CD14-positive monocyte (primary cell): Measurements from ENCODE around the gene KIF3A. TPM values are rescaled to one million over a fixed set of nuclear protein-coding genes. Genes with fewer than 3 reads are reported as not detected.

Experiments
- DNase-seq, 3 donors: peaks; one replicate each; pipeline ENCODE4 v3.0.0-alpha.2; 2011 to 2022
- H2AFZ ChIP-seq: 2 replicates; pipeline ENCODE4 v1.6.0; 2012; ENCODE audit warnings: mild to moderate bottlenecking, low read depth, low read length, inconsistent platforms; ENCODE audit not compliant: insufficient read depth, poor library complexity, severe bottlenecking
- H3K27ac ChIP-seq, 2 donors: 1 replicate in 1 of 2; 2 replicates in 1 of 2; pipeline ENCODE4 v1.5.1; 2012 to 2013; ENCODE audit warnings: low read length in 2 of 2, control low read depth in 1 of 2, inconsistent platforms in 1 of 2, low read depth in 1 of 2, mild to moderate bottlenecking in 1 of 2
- H3K27me3 ChIP-seq, 2 donors: one replicate each; pipeline versions ENCODE4 v1.6.0 to v1.6.1; 2011 to 2013; ENCODE audit warnings: low read length in 2 of 2; ENCODE audit not compliant: control insufficient read depth in 2 of 2, insufficient read depth in 2 of 2
- H3K36me3 ChIP-seq, 2 donors: replicated peaks in 1 of 2; 1 replicate in 1 of 2; 2 replicates in 1 of 2; pipeline versions ENCODE4 v1.5.1 to v1.6.1; 2012 to 2013; ENCODE audit warnings: low read length in 2 of 2, control low read depth in 1 of 2, inconsistent platforms in 1 of 2, mild to moderate bottlenecking in 1 of 2; ENCODE audit not compliant: insufficient read depth in 2 of 2, control insufficient read depth in 1 of 2
- H3K4me1 ChIP-seq, 2 donors: 1 replicate in 1 of 2; 2 replicates in 1 of 2; pipeline versions ENCODE4 v1.5.1 to v1.6.1; 2012 to 2013; ENCODE audit warnings: low read length in 2 of 2, control low read depth in 1 of 2, inconsistent platforms in 1 of 2, mild to moderate bottlenecking in 1 of 2, moderate library complexity in 1 of 2; ENCODE audit not compliant: insufficient read depth in 2 of 2, control insufficient read depth in 1 of 2
- H3K4me2 ChIP-seq: replicated peaks from 2 replicates; pipeline ENCODE3; 2012; ENCODE audit warnings: low read length, moderate library complexity, mild to moderate bottlenecking; ENCODE audit not compliant: poor library complexity, severe bottlenecking; ENCODE audit errors: extremely low read depth
- H3K4me3 ChIP-seq, 3 experiments: fragments of 200-600 bp in 1 of 3; sonication (generic) in 1 of 3; replicated peaks in 1 of 3; 1 replicate in 2 of 3; 2 replicates in 1 of 3; pipeline ENCODE4 v1.5.1; 2011 to 2013; ENCODE audit warnings: low read length in 3 of 3, mild to moderate bottlenecking in 3 of 3, control low read depth in 2 of 3, low read depth in 2 of 3, inconsistent platforms in 1 of 3, moderate library complexity in 1 of 3
- H3K79me2 ChIP-seq: 2 replicates; pipeline ENCODE4 v1.6.0; 2012; ENCODE audit warnings: mild to moderate bottlenecking, control low read depth, inconsistent platforms, low read length, moderate library complexity; ENCODE audit not compliant: insufficient read depth
- H3K9ac ChIP-seq: 2 replicates; pipeline ENCODE4 v1.6.0; 2017; ENCODE audit warnings: low read length, mild to moderate bottlenecking; ENCODE audit not compliant: insufficient read depth, poor library complexity, severe bottlenecking
- H3K9me3 ChIP-seq, 2 donors: replicated peaks in 1 of 2; 1 replicate in 1 of 2; 2 replicates in 1 of 2; pipeline versions ENCODE4 v1.5.1 to v1.6.1; 2012 to 2013; ENCODE audit warnings: low read length in 2 of 2, control low read depth in 1 of 2; ENCODE audit not compliant: control insufficient read depth in 1 of 2, insufficient read depth in 1 of 2
- H4K20me1 ChIP-seq: 2 replicates; pipeline ENCODE4 v1.6.0; 2012; ENCODE audit warnings: mild to moderate bottlenecking, low read length, control low read depth, moderate library complexity; ENCODE audit not compliant: insufficient read depth
- H3K27ac Mint-ChIP-seq, 7 donors: one replicate each; pipeline ENCODE4 v1.8.0; 2020; ENCODE audit warnings: mild to moderate bottlenecking in 7 of 7, mixed read lengths in 7 of 7, moderate library complexity in 6 of 7, inconsistent platforms in 2 of 7
- H3K27me3 Mint-ChIP-seq, 3 donors: one replicate each; pipeline ENCODE4 v1.8.0; 2021 to 2022; ENCODE audit warnings: low read depth in 3 of 3, mild to moderate bottlenecking in 3 of 3, mixed read lengths in 3 of 3, moderate library complexity in 3 of 3, inconsistent platforms in 1 of 3
- H3K36me3 Mint-ChIP-seq, 2 donors: one replicate each; pipeline ENCODE4 v1.8.0; 2020; ENCODE audit warnings: mixed read lengths in 2 of 2, inconsistent platforms in 1 of 2, mild to moderate bottlenecking in 1 of 2
- H3K4me1 Mint-ChIP-seq: one replicate; pipeline ENCODE4 v1.8.0; 2020; ENCODE audit warnings: mild to moderate bottlenecking, mixed read lengths
- H3K4me3 Mint-ChIP-seq, 2 donors: one replicate each; pipeline ENCODE4 v1.8.0; 2020; ENCODE audit warnings: mild to moderate bottlenecking in 2 of 2, mixed read lengths in 2 of 2, moderate library complexity in 1 of 2
- H3K9me3 Mint-ChIP-seq, 7 donors: one replicate each; pipeline ENCODE4 v1.8.0; 2020 to 2022; ENCODE audit warnings: mixed read lengths in 7 of 7, mild to moderate bottlenecking in 6 of 7, moderate library complexity in 6 of 7, inconsistent platforms in 2 of 7
- CTCF ChIP-seq: fragments of 200-600 bp; IDR thresholded peaks from one replicate; pipeline ENCODE4 v1.8.0; 2022; ENCODE audit warnings: antibody characterized with exemption, mild to moderate bottlenecking
- WGBS: methylation state at CpG from one replicate; pipeline ENCODE4 v1.1.5; 2013; ENCODE audit warnings: missing lambda C conversion rate; ENCODE audit not compliant: insufficient coverage; 5-methylcytosine and 5-hydroxymethylcytosine counted together
- intact Hi-C, 2 donors: fragments of 100-400 bp; cut with micrococcal nuclease; formaldehyde crosslinking; loops; one replicate each; pipeline versions ENCODE4 v1.15.0 to v1.15.1; 2023
- polyA plus RNA-seq, 3 donors: library from polyadenylated mRNA; depleted of rRNA in 1 of 3; unstranded in 2 of 3; stranded (reverse) in 1 of 3; fragments of 300-500 nt in 2 of 3; fragments of >200 nt in 1 of 3; fragmentation: Illumina TruSeq in 2 of 3; gene quantifications; 1 replicate in 2 of 3; 2 replicates in 1 of 3; pipeline ENCODE4 v1.2.3, GENCODE V29; 2012 to 2021

Gene KIF3A
- polyA plus RNA-seq, 3 donors, result 0.68 to 1.3 (median 1.2) TPM

GRCh38 chr5:132742626-132743025 is 5.3 kb upstream of the KIF3A start:
- H3K9me3 Mint-ChIP-seq, result peaks cover 2 to 13% (median 6%) of the 10 kb centered on the region in 7 donors
- Histone ChIP-seq H4K20me1 (no peaks in the 10 kb centered on the region), H2AFZ (no peak overlapping the region), H3K9me3 (peaks cover 5 to 18% of the 10 kb centered on the region in 2 donors), H3K27me3 (peaks cover 36 to 66% of the 10 kb centered on the region in 2 donors), H3K79me2 (no peaks in the 10 kb centered on the region), H3K27ac (no peak overlapping the region), H3K9ac (no peak overlapping the region), H3K4me3 (no peak overlapping the region), H3K36me3 (no peaks in the 10 kb centered on the region), H3K4me2 (no peak overlapping the region), H3K4me1 (peaks cover 8 to 12% of the 10 kb centered on the region in 2 donors)
- peaks cover 11% of the 10 kb centered on the region for H3K4me1 Mint-ChIP-seq
- DNase-seq, result no peak
- no peaks in the 10 kb centered on the region for H3K36me3 Mint-ChIP-seq
- 100% methylated on average over 1 of the region's 5 CpGs for WGBS
- TF ChIP-seq CTCF, result no peak
- H3K27ac Mint-ChIP-seq, result no peak overlapping the region
- intact Hi-C loops, result no loop called here
- peaks cover 61 to 76% (median 68%) of the 10 kb centered on the region in 3 donors for H3K27me3 Mint-ChIP-seq
- H3K4me3 Mint-ChIP-seq, result no peak overlapping the region

DNA sequence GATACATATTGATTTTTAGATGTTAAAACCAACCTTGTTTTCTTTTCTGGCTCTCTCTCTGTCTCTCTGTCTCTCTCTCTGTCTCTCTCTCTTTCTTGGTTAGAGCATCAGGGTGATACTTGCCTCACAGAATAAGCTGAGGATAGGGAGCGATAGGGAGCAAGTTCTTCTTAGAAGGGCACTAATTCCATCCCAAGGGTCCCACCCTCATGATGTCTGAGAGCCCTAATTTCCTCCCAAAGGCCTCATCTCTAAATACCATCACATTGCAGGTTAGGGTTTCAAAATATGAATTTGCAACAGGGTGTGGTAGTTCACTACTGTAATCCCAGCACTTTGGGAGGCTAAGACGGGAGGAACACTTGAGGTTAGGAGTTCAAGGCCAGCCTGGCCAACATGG is 4.8 kb upstream of the KIF3A start:
- Histone ChIP-seq H3K36me3 (no peaks in the 10 kb centered on the region), H3K27me3 (peaks cover 33 to 62% of the 10 kb centered on the region in 2 donors), H3K79me2 (no peaks in the 10 kb centered on the region), H3K4me1 (peaks cover 7 to 10% of the 10 kb centered on the region in 2 donors), H4K20me1 (no peaks in the 10 kb centered on the region), H3K4me3 (no peak overlapping the region), H2AFZ (no peak overlapping the region), H3K9me3 (peaks cover 5 to 15% of the 10 kb centered on the region in 2 donors), H3K27ac (no peak overlapping the region), H3K9ac (no peak overlapping the region), H3K4me2 (no peak overlapping the region)
- no peak for TF ChIP-seq CTCF
- Mint-ChIP-seq H3K27ac (no peak overlapping the region), H3K27me3 (peaks cover 61 to 71% (median 67%) of the 10 kb centered on the region in 3 donors), H3K4me3 (peak overlapping the region in 1 of 2 donors; percentile 1), H3K4me1 (peaks cover 13% of the 10 kb centered on the region), H3K9me3 (peaks cover 2 to 13% (median 6%) of the 10 kb centered on the region in 7 donors), H3K36me3 (no peaks in the 10 kb centered on the region)
- WGBS, result no CpG with 5 or more reads among the region's 2 CpGs
- intact Hi-C loops, result no loop called here
- no peak for DNase-seq
